Endothelial cell of umbilical vein (primary cell): ENCODE results near the gene UBE2H.
"Not testable (repeated sequence)": the region's sequence is repeated elsewhere in the genome, so short reads cannot be mapped to it uniquely, and the experiment has no call there.

Experiments used
- CTCF ChIP-seq, 2 donors: IDR thresholded peaks; 1 replicate in 1 of 2; 2 replicates in 1 of 2; pipeline ENCODE4 v1.5.1; 2011; ENCODE audit warnings: low read length in 2 of 2, mild to moderate bottlenecking in 2 of 2, moderate library complexity in 2 of 2, control low read depth in 1 of 2, inconsistent platforms in 1 of 2, low read depth in 1 of 2; ENCODE audit not compliant: insufficient read depth in 1 of 2; ENCODE audit errors: extremely low read depth in 1 of 2
- EZH2 ChIP-seq: IDR thresholded peaks from 2 replicates; pipeline ENCODE4 v1.6.1; 2012; ENCODE audit warnings: borderline replicate concordance, low read depth, mild to moderate bottlenecking, moderate library complexity, low read length, inconsistent platforms; ENCODE audit not compliant: severe bottlenecking
- FOS ChIP-seq: IDR thresholded peaks from 2 replicates; pipeline ENCODE4 v1.6.1; 2011; ENCODE audit warnings: mild to moderate bottlenecking, low read length, moderate library complexity, borderline replicate concordance; ENCODE audit not compliant: insufficient read depth
- GATA2 ChIP-seq: IDR thresholded peaks from 2 replicates; pipeline ENCODE4 v1.7.0; 2011; ENCODE audit warnings: low read depth, mild to moderate bottlenecking, moderate library complexity, mixed read lengths, low read length; ENCODE audit not compliant: insufficient read length, insufficient read depth
- MYC ChIP-seq: IDR thresholded peaks from one replicate; pipeline ENCODE4 v1.6.1; 2011; ENCODE audit warnings: mild to moderate bottlenecking, low read depth, low read length
- POLR2AphosphoS5 ChIP-seq: IDR thresholded peaks from 2 replicates; pipeline ENCODE4 v1.6.1; 2012; ENCODE audit warnings: low read depth, mild to moderate bottlenecking, control low read depth, low read length, moderate library complexity; ENCODE audit not compliant: insufficient read depth

DNA sequence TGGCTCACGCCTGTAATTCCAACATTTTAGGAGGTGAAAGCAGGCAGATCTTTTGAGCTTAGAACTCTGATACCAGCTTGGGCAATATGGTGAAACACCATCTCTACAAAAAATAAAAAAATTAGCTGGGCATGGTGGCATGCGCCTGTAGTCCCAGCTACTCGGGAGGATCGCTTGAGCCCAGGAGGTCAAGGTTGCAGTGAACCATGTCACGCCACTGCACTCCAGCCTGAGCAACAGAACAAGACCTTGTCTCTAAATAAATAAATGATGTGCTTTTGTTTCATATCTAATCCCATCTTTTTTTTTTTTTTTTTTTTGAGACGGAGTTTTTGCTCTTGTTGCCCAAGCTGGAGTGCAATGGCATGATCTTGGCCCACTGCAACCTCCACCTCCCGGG, 58.6 kb downstream of the UBE2H start:
- TF ChIP-seq POLR2AphosphoS5; CTCF (IDR thresholded peaks at IDR 0.05; ENCODE audit: extremely low read depth in 1 of 2, insufficient read depth in 1 of 2, low read depth in 1 of 2, low read length in 2 of 2); EZH2; MYC; FOS; GATA2: not testable (repeated sequence)
